ENCODE data around the gene HIVEP3.

Gene HIVEP3

GRCh38 chr1:41573785-41574713 lies 344.7 kb downstream of the HIVEP3 start (continued):
- TF ChIP-seq PATZ1 (tag by site-specific recombination; IDR thresholded peaks at IDR 0.05) (0 out of 2 replicates have a peak, but pooled peaks have one; percentile 37), REPIN1 (tag by site-specific recombination; IDR thresholded peaks at IDR 0.05; ENCODE audit: low read depth) (no peak), ZXDB (tag by site-specific recombination; IDR thresholded peaks at IDR 0.05) (no peak), ZNF48 (tag by site-specific recombination; IDR thresholded peaks at IDR 0.05) (no peak), ZNF529 (tag by site-specific recombination; IDR thresholded peaks at IDR 0.05; ENCODE audit: insufficient replicate concordance) (no peak), ZNF654 (tag by site-specific recombination; IDR thresholded peaks at IDR 0.05; ENCODE audit: low read depth) (peak; percentile 98)
- TF ChIP-seq, protein P1, sequence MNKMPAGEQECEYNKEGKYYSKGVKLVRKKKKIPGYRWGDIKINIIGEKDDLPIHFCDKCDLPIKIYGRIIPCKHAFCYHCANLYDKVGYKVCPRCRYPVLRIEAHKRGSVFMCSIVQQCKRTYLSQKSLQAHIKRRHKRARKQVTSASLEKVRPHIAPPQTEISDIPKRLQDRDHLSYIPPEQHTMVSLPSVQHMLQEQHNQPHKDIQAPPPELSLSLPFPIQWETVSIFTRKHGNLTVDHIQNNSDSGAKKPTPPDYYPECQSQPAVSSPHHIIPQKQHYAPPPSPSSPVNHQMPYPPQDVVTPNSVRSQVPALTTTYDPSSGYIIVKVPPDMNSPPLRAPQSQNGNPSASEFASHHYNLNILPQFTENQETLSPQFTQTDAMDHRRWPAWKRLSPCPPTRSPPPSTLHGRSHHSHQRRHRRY (tag by site-specific recombination; IDR thresholded peaks at IDR 0.05) = no peak

GRCh38 chr1:41573194-41573593 lies 345.5 kb downstream of the HIVEP3 start:
- TF ChIP-seq ZNF133 (tag by site-specific recombination; IDR thresholded peaks at IDR 0.05) = no peak
- no peak for TF ChIP-seq ZNF311 (tag by site-specific recombination; IDR thresholded peaks at IDR 0.05; ENCODE audit: borderline replicate concordance)
- TF ChIP-seq ZIC2 (tag by site-specific recombination; IDR thresholded peaks at IDR 0.05) = no peak
- no peak for TF ChIP-seq ZSCAN16 (tag by site-specific recombination; IDR thresholded peaks at IDR 0.05)
- no peak for TF ChIP-seq ZNF114 (tag by site-specific recombination; IDR thresholded peaks at IDR 0.05)
- TF ChIP-seq ZXDB (tag by site-specific recombination; IDR thresholded peaks at IDR 0.05) = no peak
- TF ChIP-seq ZNF366 (tag by site-specific recombination; conservative IDR thresholded peaks at IDR 0.05) = no peak
- Histone ChIP-seq H3K4me1 (ENCODE audit: control insufficient read depth, insufficient read depth, low read length) (no peaks in the 10 kb centered on the region), H3K36me3 (ENCODE audit: control insufficient read depth in 2 of 2, insufficient read depth in 1 of 2, low read length in 2 of 2) (no peaks in the 10 kb centered on the region), H3K4me3 (ENCODE audit: low read depth, low read length) (no peak overlapping the region), H3K9me3 (ENCODE audit: control insufficient read depth, insufficient read depth, low read depth, low read length) (no peaks in the 10 kb centered on the region), H3K27ac (ENCODE audit: extremely low read depth, low read depth, low read length) (no peak overlapping the region)
- POLR2A ChIA-PET = no interaction called here
- CTCF ChIA-PET = interaction anchor here (0.6 to 2.8 kb wide), 30 partner anchors 8 to 1174 kb away, joined by 3 to 24 read pairs (median 3); partner anchors contain the start of gene CCDC30

DNA sequence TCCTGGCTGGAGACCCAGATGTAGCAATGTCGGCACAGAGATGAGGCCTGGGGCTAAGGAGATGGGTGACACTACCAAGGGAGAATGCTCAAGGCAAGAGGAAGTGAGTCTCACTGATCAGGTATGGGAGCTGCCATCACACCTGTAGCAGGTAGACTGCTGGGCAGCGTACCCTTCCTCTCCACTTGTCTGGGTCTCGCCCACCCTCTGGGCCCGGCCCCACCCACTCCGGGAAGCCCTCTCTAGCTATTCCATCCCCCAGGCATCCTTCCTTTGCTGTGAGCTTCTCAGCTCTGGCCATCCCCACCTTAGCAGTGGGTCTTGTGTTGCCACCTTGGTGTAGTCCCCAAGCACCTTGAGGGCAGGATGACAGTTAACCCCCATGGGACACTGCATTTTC lies 346.5 kb downstream of the HIVEP3 start:
- Histone ChIP-seq H3K36me3 (ENCODE audit: control insufficient read depth in 2 of 2, insufficient read depth in 1 of 2, low read length in 2 of 2) (no peaks in the 10 kb centered on the region), H3K4me3 (ENCODE audit: low read depth, low read length) (no peak overlapping the region), H3K27ac (ENCODE audit: extremely low read depth, low read depth, low read length) (no peak overlapping the region), H3K4me1 (ENCODE audit: control insufficient read depth, insufficient read depth, low read length) (no peaks in the 10 kb centered on the region), H3K9me3 (ENCODE audit: control insufficient read depth, insufficient read depth, low read depth, low read length) (no peaks in the 10 kb centered on the region)
- ChIA-PET POLR2A (no interaction called here), CTCF (interaction anchor here (0.6 to 2.8 kb wide), 2 partner anchors 224 to 602 kb away, joined by 5 to 24 read pairs; no protein-coding TSS in a partner anchor)
- no peak for TF ChIP-seq SETDB1 (IDR thresholded peaks at IDR 0.05; ENCODE audit: insufficient read length, low read length)
- no peak for TF ChIP-seq ZNF146 (tag by site-specific recombination; IDR thresholded peaks at IDR 0.05)
- no peak for TF ChIP-seq YY1 (tag by site-specific recombination; IDR thresholded peaks at IDR 0.05)

DNA sequence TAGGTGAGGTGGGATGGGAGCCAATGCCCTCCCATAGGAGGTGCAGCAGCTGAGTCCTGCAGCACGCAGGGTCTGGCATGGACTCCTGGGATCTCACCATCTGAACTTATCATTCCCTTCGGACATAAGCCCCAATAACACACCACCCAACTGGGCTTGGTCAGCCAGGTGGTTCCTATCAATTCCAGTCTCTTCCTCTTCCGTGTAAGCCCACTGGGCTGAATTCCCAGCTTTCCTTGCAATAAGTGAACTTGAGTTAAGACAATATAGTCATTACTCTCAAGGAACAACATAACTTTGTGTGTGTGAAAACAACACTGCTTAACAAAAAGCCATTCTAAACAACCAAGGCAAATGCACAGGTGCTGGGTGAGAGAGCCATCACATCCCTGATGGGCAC lies 347.7 kb downstream of the HIVEP3 start:
- Histone ChIP-seq H3K36me3 (ENCODE audit: control insufficient read depth in 2 of 2, insufficient read depth in 1 of 2, low read length in 2 of 2) (no peaks in the 10 kb centered on the region), H3K27ac (ENCODE audit: extremely low read depth, low read depth, low read length) (no peak overlapping the region), H3K4me3 (ENCODE audit: low read depth, low read length) (no peak overlapping the region), H3K4me1 (ENCODE audit: control insufficient read depth, insufficient read depth, low read length) (no peaks in the 10 kb centered on the region), H3K9me3 (ENCODE audit: control insufficient read depth, insufficient read depth, low read depth, low read length) (no peaks in the 10 kb centered on the region)
- POLR2A ChIA-PET = no interaction called here
- CTCF ChIA-PET = no interaction called here
- TF ChIP-seq, protein P2, sequence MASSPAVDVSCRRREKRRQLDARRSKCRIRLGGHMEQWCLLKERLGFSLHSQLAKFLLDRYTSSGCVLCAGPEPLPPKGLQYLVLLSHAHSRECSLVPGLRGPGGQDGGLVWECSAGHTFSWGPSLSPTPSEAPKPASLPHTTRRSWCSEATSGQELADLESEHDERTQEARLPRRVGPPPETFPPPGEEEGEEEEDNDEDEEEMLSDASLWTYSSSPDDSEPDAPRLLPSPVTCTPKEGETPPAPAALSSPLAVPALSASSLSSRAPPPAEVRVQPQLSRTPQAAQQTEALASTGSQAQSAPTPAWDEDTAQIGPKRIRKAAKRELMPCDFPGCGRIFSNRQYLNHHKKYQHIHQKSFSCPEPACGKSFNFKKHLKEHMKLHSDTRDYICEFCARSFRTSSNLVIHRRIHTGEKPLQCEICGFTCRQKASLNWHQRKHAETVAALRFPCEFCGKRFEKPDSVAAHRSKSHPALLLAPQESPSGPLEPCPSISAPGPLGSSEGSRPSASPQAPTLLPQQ (tag by site-specific recombination; IDR thresholded peaks at IDR 0.05) = no peak
- TF ChIP-seq, protein P3, sequence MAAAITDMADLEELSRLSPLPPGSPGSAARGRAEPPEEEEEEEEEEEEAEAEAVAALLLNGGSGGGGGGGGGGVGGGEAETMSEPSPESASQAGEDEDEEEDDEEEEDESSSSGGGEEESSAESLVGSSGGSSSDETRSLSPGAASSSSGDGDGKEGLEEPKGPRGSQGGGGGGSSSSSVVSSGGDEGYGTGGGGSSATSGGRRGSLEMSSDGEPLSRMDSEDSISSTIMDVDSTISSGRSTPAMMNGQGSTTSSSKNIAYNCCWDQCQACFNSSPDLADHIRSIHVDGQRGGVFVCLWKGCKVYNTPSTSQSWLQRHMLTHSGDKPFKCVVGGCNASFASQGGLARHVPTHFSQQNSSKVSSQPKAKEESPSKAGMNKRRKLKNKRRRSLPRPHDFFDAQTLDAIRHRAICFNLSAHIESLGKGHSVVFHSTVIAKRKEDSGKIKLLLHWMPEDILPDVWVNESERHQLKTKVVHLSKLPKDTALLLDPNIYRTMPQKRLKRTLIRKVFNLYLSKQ (tag by site-specific recombination; IDR thresholded peaks at IDR 0.05; ENCODE audit: borderline replicate concordance) = no peak
- TF ChIP-seq HOXA7 (CRISPR knock-in tag; IDR thresholded peaks at IDR 0.05; ENCODE audit: borderline replicate concordance) = no peak
- TF ChIP-seq TCF7L2 (IDR thresholded peaks at IDR 0.05; ENCODE audit: borderline replicate concordance, low read depth, low read length) = no peak
- TF ChIP-seq SCRT2 (tag by site-specific recombination; IDR thresholded peaks at IDR 0.05) = no peak
- no peak for TF ChIP-seq ZNF529 (tag by site-specific recombination; IDR thresholded peaks at IDR 0.05; ENCODE audit: insufficient replicate concordance)
- TF ChIP-seq, protein P4, sequence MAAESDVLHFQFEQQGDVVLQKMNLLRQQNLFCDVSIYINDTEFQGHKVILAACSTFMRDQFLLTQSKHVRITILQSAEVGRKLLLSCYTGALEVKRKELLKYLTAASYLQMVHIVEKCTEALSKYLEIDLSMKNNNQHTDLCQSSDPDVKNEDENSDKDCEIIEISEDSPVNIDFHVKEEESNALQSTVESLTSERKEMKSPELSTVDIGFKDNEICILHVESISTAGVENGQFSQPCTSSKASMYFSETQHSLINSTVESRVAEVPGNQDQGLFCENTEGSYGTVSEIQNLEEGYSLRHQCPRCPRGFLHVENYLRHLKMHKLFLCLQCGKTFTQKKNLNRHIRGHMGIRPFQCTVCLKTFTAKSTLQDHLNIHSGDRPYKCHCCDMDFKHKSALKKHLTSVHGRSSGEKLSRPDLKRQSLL (tag by site-specific recombination; IDR thresholded peaks at IDR 0.05) = no peak

Measured in HEK293 (cell line).